Amniotic epithelial cell (primary cell): ENCODE data around the gene CEPT1.
A peak's percentile ranks its signal among the peaks of the same experiment; 100 is the strongest.
"Not testable (repeated sequence)": the region's sequence is repeated elsewhere in the genome, so short reads cannot be mapped to it uniquely, and the experiment has no call there.

Experiments
- DNase-seq: peaks from one replicate; pipeline ENCODE4 v3.0.0-alpha.2; 2010; ENCODE audit warnings: low read depth

CEPT1 gene

DNA sequence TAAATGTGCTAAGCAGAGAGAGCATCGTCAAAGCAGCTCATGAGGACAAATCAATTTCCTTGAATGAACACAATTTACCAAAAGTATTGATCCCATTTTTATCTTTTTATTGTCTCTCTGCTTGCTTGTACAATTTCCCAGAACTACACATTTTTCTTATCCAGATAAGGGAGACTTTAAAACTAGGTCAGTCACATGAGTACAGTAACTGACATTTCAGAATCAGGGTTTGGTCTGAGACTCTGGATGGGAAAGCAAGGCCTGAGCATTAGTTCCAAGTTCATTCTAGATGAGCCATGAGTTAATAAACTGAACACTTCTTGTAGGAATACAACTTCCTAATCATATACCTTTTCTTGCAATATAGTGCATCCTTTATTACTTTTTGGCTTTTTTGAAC is 71.9 kb downstream of the CEPT1 start:
- DNase-seq, result no peak

- DNase-seq, result no peak
Measured at GRCh38 chr1:111212634-111213335, 72.8 kb downstream of the CEPT1 start.

DNA sequence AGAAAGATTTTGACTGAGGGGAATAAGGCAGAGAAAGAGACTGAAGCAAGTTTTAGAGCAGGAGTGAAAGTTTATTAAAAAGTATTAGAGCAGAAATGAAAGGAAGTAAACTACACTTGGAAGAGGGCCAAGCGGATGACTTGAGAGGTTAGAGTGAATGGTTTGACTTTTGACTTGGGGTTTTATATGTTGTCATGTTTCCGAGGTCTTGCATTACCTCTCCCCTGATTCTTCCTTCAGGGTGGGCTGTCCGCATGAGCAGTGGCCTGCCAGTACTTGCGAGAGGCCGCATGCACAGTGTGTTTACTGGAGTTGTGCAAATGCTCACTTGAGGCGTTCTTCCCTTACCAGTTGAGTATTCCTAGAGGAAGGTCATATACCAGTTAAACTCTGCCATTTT is 73.4 kb downstream of the CEPT1 start:
- DNase-seq, result no peak

GRCh38 chr1:111214074-111214801 is 74.2 kb downstream of the CEPT1 start:
- DNase-seq, result no peak

DNA sequence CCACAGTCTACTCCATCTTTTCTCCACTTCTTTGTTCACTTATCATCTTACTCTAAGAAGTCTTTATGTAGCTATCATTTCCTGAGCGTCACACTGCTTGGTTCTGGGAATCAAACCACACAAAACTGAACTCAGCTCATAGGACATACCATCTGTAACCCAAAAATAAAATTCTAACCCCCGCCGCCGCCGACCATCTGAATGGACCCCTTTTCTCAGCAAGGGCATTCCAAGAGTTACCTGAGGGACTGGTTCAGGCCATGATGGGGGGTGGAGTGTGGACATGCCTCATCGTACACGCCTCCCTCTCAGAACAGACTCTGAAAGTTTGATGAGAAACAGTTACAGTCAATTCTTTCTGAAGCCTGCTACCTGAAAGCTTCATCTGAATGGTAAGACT is 74.9 kb downstream of the CEPT1 start:
- no peak for DNase-seq

DNA sequence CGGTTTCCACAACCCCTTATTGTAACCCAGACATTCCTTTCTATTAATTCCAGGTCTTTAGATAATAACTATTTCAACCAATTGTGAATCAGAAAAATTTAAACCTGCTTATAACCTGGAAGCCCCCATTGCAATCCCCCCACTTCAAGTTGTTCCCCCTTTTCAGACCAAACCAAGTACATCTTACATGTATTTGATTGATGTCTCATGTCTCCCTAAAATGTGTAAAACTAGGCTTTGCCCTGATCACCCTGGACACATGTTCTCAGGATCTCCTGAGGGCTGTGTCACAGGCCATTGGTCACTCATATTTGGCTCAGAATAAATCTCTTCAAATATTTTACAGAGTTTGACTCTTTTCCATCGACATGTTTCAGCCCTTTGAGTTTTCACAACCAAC is 75.3 kb downstream of the CEPT1 start:
- DNase-seq, result not testable (repeated sequence)

GRCh38 chr1:111216751-111217150 is 76.7 kb downstream of the CEPT1 start:
- DNase-seq, result no peak

GRCh38 chr1:111217183-111217910 is 77.3 kb downstream of the CEPT1 start:
- no peak for DNase-seq

DNA sequence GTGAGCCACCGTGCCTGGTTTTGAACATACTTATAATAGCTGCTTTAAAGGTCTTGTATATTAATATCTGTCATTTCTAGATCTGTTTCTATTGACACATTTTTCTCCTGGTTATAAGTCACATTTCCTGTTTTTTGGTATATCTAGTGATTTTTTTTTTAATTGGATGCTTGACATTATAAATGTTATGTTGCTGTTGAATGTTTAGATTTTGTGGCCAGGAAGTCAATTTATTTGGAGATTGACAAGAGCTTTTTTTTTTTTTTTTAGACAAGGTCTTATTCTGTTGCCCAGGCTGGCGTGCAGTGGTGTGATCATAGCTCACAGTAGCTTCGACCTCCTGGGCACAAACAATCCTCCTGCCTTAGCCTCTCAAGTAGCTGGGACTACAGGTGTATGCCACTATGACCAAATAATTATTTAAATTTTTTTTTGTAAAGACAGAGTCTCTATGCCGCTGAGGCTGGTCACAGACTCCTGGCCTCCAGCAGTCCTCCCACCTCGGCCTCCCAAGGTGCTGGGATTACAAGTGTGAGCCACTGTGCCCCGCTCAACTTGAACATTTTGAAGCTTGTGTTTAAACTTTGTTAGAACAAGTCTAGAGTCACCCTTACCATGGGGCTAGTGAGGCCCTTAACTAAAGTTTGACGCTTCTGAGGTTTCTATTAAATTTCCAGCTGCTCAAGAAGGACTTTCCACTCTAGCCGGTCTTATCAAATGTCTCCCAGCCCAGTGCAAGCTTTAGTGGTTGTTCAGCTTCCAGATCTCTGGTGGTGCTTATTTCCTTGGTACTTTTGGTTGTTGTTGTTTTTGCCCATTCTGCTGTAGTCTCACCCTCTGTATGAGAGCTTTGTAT is 78.9 kb downstream of the CEPT1 start:
- no peak for DNase-seq

- DNase-seq, result no peak
Measured at GRCh38 chr1:111219557-111220286, 79.7 kb downstream of the CEPT1 start.

- DNase-seq, result no peak
Measured at GRCh38 chr1:111220302-111220890, 80.4 kb downstream of the CEPT1 start.

DNA sequence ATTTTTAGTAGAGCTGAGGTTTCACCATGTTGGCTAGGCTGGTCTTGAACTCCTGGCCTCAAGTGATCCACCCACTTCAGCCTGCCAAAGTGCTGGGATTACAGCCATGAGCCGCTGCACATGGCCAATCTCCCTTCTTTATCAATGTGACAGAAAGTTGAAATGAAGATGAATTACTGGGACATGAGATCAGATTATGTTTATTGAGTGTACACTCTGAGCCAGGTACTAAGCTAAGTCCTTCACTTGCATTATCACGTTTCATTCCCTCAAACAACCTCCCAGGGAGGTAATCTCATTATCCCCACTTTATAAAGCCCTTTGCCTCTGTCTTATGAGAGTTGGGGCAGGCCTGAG is 81.2 kb downstream of the CEPT1 start:
- no peak for DNase-seq

GRCh38 chr1:111221633-111222291 is 81.7 kb downstream of the CEPT1 start:
- peak; percentile 15 for DNase-seq

DNA sequence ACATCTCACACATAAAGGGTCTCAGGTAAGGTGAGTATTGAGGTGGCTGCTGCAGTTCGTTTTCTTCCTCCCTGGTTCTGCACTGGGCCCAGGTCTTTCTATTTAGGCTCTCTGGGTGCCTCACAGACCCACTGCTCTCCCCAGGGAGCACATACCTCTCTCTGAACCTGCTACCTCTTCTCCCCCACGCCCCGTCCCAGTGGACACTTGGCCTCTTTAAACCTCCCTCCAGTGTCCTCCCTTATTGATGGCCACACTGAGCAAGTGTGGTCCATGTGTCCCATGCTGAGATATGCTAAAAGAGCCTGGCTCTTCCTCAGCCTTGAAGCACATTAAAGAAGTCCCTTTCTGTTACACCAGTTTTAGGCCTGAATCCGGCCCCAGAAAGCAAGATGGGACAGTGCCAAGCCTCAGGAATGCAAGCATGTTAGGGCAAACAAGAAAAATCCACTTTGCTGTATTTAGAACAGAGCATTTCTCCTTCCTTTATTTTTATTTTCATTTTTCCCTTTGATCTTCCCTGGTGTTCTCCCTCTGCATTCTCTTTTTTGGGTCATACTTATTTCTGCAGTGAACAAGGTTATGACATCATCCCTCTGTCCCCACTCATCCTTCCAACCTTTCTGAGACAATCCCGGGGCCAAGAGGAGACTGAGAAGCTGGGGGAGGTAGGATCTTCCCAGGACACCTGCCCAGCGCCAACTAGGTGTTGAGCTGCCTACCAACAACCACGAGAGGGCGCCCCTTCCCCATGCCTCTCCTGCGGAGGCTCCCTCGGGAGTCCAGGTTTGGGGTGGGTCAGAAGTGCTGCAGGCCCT is 82.5 kb downstream of the CEPT1 start:
- DNase-seq, result peak; percentile 27

DNA sequence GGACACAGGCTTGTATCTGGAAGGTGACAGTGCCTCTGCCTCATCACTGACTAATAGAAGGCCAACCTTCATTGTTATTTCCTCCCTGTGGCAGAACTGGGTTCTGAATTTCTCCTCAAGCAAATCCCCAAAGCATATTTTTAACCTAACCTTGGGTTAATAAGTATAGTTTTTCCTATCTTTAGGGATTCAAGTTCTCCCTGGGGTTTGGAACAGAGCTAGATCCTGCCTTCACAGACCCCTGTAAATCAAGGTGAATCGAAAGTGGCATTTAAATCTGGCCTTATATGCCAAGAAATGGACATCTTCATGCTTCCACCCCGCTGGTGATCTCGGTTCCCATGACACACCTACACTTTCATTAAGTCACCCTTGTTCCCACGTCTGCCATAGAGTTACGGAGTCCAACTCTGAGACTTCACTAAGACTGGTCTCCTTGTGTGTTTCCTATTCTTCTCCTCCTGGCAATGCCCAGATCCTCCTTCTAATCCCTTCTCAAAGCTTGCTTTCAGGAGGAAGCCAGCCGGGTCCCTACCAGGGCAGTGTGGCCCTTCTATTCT is 83.2 kb downstream of the CEPT1 start:
- no peak for DNase-seq

- DNase-seq, result no peak
Measured at GRCh38 chr1:111225091-111225490, 85.1 kb downstream of the CEPT1 start.

DNA sequence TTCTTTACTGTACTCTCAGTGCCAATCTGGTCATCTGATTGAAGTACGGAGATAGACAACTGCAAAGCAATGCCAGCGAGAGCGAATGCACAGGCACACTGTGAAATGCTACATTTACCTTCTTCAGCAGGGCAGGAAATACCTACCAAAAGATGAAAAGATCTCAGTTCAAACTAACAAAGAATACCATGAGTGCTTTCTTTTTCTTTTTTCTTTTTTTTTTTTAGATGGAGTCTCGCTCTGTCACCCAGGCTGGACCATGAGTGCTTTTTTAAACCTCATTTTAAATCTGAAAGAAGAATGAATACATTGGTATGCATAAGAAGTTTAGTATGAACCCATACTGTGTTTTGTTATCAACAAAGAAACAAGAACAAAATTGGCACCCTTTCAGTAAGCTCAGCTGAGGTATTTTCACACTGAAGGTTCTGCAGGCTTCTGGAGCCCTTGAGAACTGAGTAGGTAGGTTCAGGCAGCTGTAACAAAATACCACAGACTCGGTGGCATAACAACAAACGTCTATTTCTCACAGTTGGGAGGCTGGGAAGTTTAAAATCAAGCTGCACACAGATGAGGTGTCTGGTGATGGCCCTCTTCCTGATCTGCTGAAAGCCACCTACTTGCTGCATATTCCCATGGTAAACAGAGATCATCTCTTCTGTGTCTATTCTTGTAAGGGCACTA is 85.8 kb downstream of the CEPT1 start:
- DNase-seq, result no peak

- DNase-seq, result peak; percentile 51
Measured at GRCh38 chr1:111227434-111227833, 87.4 kb downstream of the CEPT1 start, which contains the start of gene CHI3L2. Gene CHI3L2 (plus strand): TSS chr1:111227713. CDS start chr1:111227730, 17 bp downstream.
